Naive thymus-derived CD8-positive, alpha-beta T cell (primary cell): ENCODE measurements around the gene KRTAP10-7. TPM values are rescaled to one million over a fixed set of nuclear protein-coding genes. Genes with fewer than 3 reads are reported as not detected.

Source experiments
- ATAC-seq, 2 donors: fragments of 150-1000 bp; cut with Tn5 transposase in 1 of 2; sonication (Bioruptor Pico), chemical (Tn5 transposase) in 1 of 2; 1 replicate in 1 of 2; 2 replicates in 1 of 2; pipeline ENCODE4 v1.10.0; 2021; ENCODE audit warnings: mild to moderate bottlenecking in 2 of 2, moderate library complexity in 2 of 2
- POLR2A ChIA-PET: fragments of 350-600 bp; sonication (Branson Sonifier 250); formaldehyde crosslinking; loops from one replicate; lab custom pipeline; 2021; ENCODE audit warnings: antibody characterized with exemption; lab: Charles Lee
- DNase-seq, 10 donors: peaks; one replicate each; pipeline versions ENCODE4 v3.0.0 to v3.0.0-alpha.2; 2020 to 2022
- H3K27ac Mint-ChIP-seq, 10 donors: one replicate each; pipeline ENCODE4 v1.8.0; 2020 to 2022; ENCODE audit warnings: mild to moderate bottlenecking in 10 of 10, mixed read lengths in 10 of 10, moderate library complexity in 4 of 10, inconsistent platforms in 1 of 10
- H3K27me3 Mint-ChIP-seq, 5 donors: one replicate each; pipeline ENCODE4 v1.8.0; 2021 to 2022; ENCODE audit warnings: mixed read lengths in 5 of 5
- H3K36me3 Mint-ChIP-seq, 3 donors: one replicate each; pipeline ENCODE4 v1.8.0; 2020 to 2022; ENCODE audit warnings: mixed read lengths in 3 of 3, mild to moderate bottlenecking in 2 of 3, inconsistent platforms in 1 of 3
- H3K4me1 Mint-ChIP-seq, 4 donors: one replicate each; pipeline ENCODE4 v1.8.0; 2021 to 2022; ENCODE audit warnings: mixed read lengths in 4 of 4
- H3K4me3 Mint-ChIP-seq, 10 donors: one replicate each; pipeline ENCODE4 v1.8.0; 2020 to 2022; ENCODE audit warnings: mild to moderate bottlenecking in 10 of 10, mixed read lengths in 10 of 10, moderate library complexity in 6 of 10, inconsistent platforms in 1 of 10
- H3K9me3 Mint-ChIP-seq, 9 donors: one replicate each; pipeline ENCODE4 v1.8.0; 2020 to 2022; ENCODE audit warnings: mixed read lengths in 9 of 9, mild to moderate bottlenecking in 3 of 9, inconsistent platforms in 1 of 9, moderate library complexity in 1 of 9
- polyA plus RNA-seq, 3 donors: library from polyadenylated mRNA; unstranded; fragments of 300-500 nt; fragmentation: Illumina TruSeq; gene quantifications; one replicate each; pipeline ENCODE4 v1.2.3, GENCODE V29; 2021
- total RNA-seq, 8 experiments: library from RNA in 2 of 8; stranded (reverse) in 2 of 8; gene quantifications; one replicate each; pipeline ENCODE4 v1.2.3 and lab custom pipeline; 2021 to 2026

Gene KRTAP10-7
- total and polyA plus RNA-seq, 5 experiments from 2014 or later, result not detected

GRCh38 chr21:44564886-44565598 is 35.4 kb upstream of the KRTAP10-7 start:
- H3K27me3 Mint-ChIP-seq, result no peaks in the 10 kb centered on the region
- peaks cover 8 to 32% (median 19%) of the 10 kb centered on the region in 9 donors for H3K9me3 Mint-ChIP-seq
- H3K27ac Mint-ChIP-seq, result peak overlapping the region in 9 of 10 donors; percentile 57 to 86 (median 70)
- DNase-seq (peak in 1 of 10 donors; percentile 13), ATAC-seq (no peak)
- POLR2A ChIA-PET, result no interaction called here
- H3K4me3 Mint-ChIP-seq, result peak overlapping the region in 5 of 10 donors; percentile 4 to 36 (median 20)
- peaks cover 2 to 22% (median 12%) of the 10 kb centered on the region in 4 donors for H3K4me1 Mint-ChIP-seq
- peaks cover 0 to 15% (median 10%) of the 10 kb centered on the region in 3 donors for H3K36me3 Mint-ChIP-seq

GRCh38 chr21:44566403-44566802 is 34.0 kb upstream of the KRTAP10-7 start:
- peaks cover 2 to 22% (median 12%) of the 10 kb centered on the region in 4 donors for H3K4me1 Mint-ChIP-seq
- no peak for DNase-seq
- peaks cover 0 to 22% (median 7%) of the 10 kb centered on the region in 9 donors for H3K9me3 Mint-ChIP-seq
- peaks cover 0 to 11% (median 4%) of the 10 kb centered on the region in 3 donors for H3K36me3 Mint-ChIP-seq
- POLR2A ChIA-PET, result no interaction called here
- no peak overlapping the region for H3K4me3 Mint-ChIP-seq
- ATAC-seq, result no peak
- peaks cover 0 to under 1% (median 0%) of the 10 kb centered on the region in 5 donors for H3K27me3 Mint-ChIP-seq
- H3K27ac Mint-ChIP-seq, result peak overlapping the region in 1 of 10 donors; percentile 27

GRCh38 chr21:44567481-44568171 is 32.8 kb upstream of the KRTAP10-7 start:
- DNase-seq (peak in 1 of 10 donors; percentile 22), ATAC-seq (no peak)
- Mint-ChIP-seq H3K4me3 (no peak overlapping the region), H3K4me1 (peaks cover 2 to 22% (median 12%) of the 10 kb centered on the region in 4 donors), H3K27me3 (peaks cover 0 to 3% (median 0%) of the 10 kb centered on the region in 5 donors), H3K36me3 (peaks cover 0 to 4% (median under 1%) of the 10 kb centered on the region in 3 donors), H3K9me3 (peaks cover 0 to 14% (median under 1%) of the 10 kb centered on the region in 9 donors), H3K27ac (peak overlapping the region in 1 of 10 donors; percentile 52)
- POLR2A ChIA-PET, result interaction anchor here (0.8 to 1.0 kb wide), 2 partner anchors 11 to 20 kb away, joined by 3 to 4 read pairs; no protein-coding TSS in a partner anchor

GRCh38 chr21:44568261-44568660 is 32.1 kb upstream of the KRTAP10-7 start:
- peaks cover 0 to 8% (median 0%) of the 10 kb centered on the region in 9 donors for H3K9me3 Mint-ChIP-seq

GRCh38 chr21:44568667-44569556 is 31.5 kb upstream of the KRTAP10-7 start:
- Mint-ChIP-seq H3K4me3 (no peak overlapping the region), H3K9me3 (peaks cover 0 to 6% (median 0%) of the 10 kb centered on the region in 9 donors), H3K27me3 (peaks cover 0 to 5% (median 0%) of the 10 kb centered on the region in 5 donors), H3K4me1 (peaks cover 2 to 22% (median 13%) of the 10 kb centered on the region in 4 donors), H3K27ac (peak overlapping the region in 3 of 10 donors; percentile 53 to 75 (median 55)), H3K36me3 (peaks cover 0 to 2% (median 0%) of the 10 kb centered on the region in 3 donors)
- ATAC-seq, result no peak
- POLR2A ChIA-PET, result interaction anchor here (0.8 kb wide), 1 partner anchor 21 kb away, joined by 4 read pairs; no protein-coding TSS in a partner anchor
- DNase-seq, result peak in 1 of 10 donors; percentile 40

More at GRCh38 chr21:44568261-44568660, 32.1 kb upstream of the KRTAP10-7 start:
- Mint-ChIP-seq H3K36me3 (peaks cover 0 to 4% (median 0%) of the 10 kb centered on the region in 3 donors), H3K4me3 (no peak overlapping the region), H3K4me1 (peaks cover 2 to 22% (median 13%) of the 10 kb centered on the region in 4 donors), H3K27me3 (peaks cover 0 to 5% (median 0%) of the 10 kb centered on the region in 5 donors), H3K27ac (peak overlapping the region in 1 of 10 donors; percentile 25)
- ATAC-seq, result no peak
- POLR2A ChIA-PET, result interaction anchor here (0.8 to 1.0 kb wide), 2 partner anchors 12 to 20 kb away, joined by 3 to 4 read pairs; no protein-coding TSS in a partner anchor
- peak in 1 of 10 donors; percentile 23 for DNase-seq

GRCh38 chr21:44569861-44570517 is 30.4 kb upstream of the KRTAP10-7 start:
- no peak overlapping the region for H3K4me3 Mint-ChIP-seq
- H3K27me3 Mint-ChIP-seq, result peaks cover 0 to 9% (median 1%) of the 10 kb centered on the region in 5 donors
- H3K27ac Mint-ChIP-seq, result peak overlapping the region in 3 of 10 donors; percentile 8 to 77 (median 35)
- DNase-seq, result no peak
- ATAC-seq, result no peak
- no peaks in the 10 kb centered on the region for H3K36me3 Mint-ChIP-seq
- peaks cover 3 to 14% (median 13%) of the 10 kb centered on the region in 4 donors for H3K4me1 Mint-ChIP-seq
- POLR2A ChIA-PET, result no interaction called here
- peaks cover 0 to 6% (median 0%) of the 10 kb centered on the region in 9 donors for H3K9me3 Mint-ChIP-seq

- DNase-seq, result no peak
- no peaks in the 10 kb centered on the region for H3K36me3 Mint-ChIP-seq
- H3K27ac Mint-ChIP-seq, result peak overlapping the region in 1 of 10 donors; percentile 26
These were observed 29.1 kb upstream of the KRTAP10-7 start for GRCh38 chr21:44571296-44571695.

GRCh38 chr21:44571844-44572782 is 28.3 kb upstream of the KRTAP10-7 start:
- Mint-ChIP-seq H3K27me3 (peaks cover 0 to 12% (median 1%) of the 10 kb centered on the region in 5 donors), H3K36me3 (no peaks in the 10 kb centered on the region), H3K4me3 (no peak overlapping the region), H3K27ac (peak overlapping the region in 3 of 10 donors; percentile 23 to 52 (median 26)), H3K9me3 (peaks cover 0 to 15% (median 4%) of the 10 kb centered on the region in 9 donors), H3K4me1 (peaks cover 0 to 15% (median 6%) of the 10 kb centered on the region in 4 donors)
- DNase-seq (no peak), ATAC-seq (no peak)
- POLR2A ChIA-PET, result no interaction called here

More at GRCh38 chr21:44571296-44571695, 29.1 kb upstream of the KRTAP10-7 start:
- ATAC-seq, result no peak
- Mint-ChIP-seq H3K4me3 (no peak overlapping the region), H3K9me3 (peaks cover 0 to 11% (median 0%) of the 10 kb centered on the region in 9 donors), H3K4me1 (peaks cover 4 to 15% (median 7%) of the 10 kb centered on the region in 4 donors), H3K27me3 (peaks cover 0 to 12% (median 1%) of the 10 kb centered on the region in 5 donors)
- POLR2A ChIA-PET, result no interaction called here

GRCh38 chr21:44572959-44573583 is 27.3 kb upstream of the KRTAP10-7 start:
- DNase-seq (no peak), ATAC-seq (no peak)
- POLR2A ChIA-PET, result no interaction called here
- Mint-ChIP-seq H3K27me3 (peaks cover 0 to 12% (median 1%) of the 10 kb centered on the region in 5 donors), H3K9me3 (peaks cover 0 to 23% (median 8%) of the 10 kb centered on the region in 9 donors), H3K36me3 (peaks cover 0 to 4% (median 3%) of the 10 kb centered on the region in 3 donors), H3K27ac (peak overlapping the region in 1 of 10 donors; percentile 34), H3K4me3 (no peak overlapping the region), H3K4me1 (peaks cover 0 to 15% (median 6%) of the 10 kb centered on the region in 4 donors)
